Panc1 (cell line): Measurements from ENCODE around the gene FKBP1A. TPM values are rescaled to one million over a fixed set of nuclear protein-coding genes. Genes with fewer than 3 reads are reported as not detected.

Experiments
- ATAC-seq: fragments of 200-7000 bp; cut with Tn5 transposase; 2 replicates; pipeline ENCODE4 v1.9.1; 2020; ENCODE audit warnings: mild to moderate bottlenecking, moderate library complexity
- BruUV-seq: library from RNA; stranded (reverse); fragments of 400-500 nt; replicated peaks from 2 replicates; lab custom pipeline; 2021; lab: Mats Ljungman, UMichigan
- CTCF ChIA-PET: fragments of 300-600 bp; sonication (Branson Sonifier 250); formaldehyde crosslinking; loops from one replicate; lab custom pipeline; 2022; ENCODE audit warnings: antibody characterized with exemption; lab: Charles Lee
- POLR2A ChIA-PET: fragments of 300-600 bp; sonication (Branson Sonifier 250); formaldehyde crosslinking; loops from one replicate; lab custom pipeline; 2022; ENCODE audit warnings: antibody characterized with exemption; lab: Charles Lee
- DNase-seq: peaks from one replicate; pipeline ENCODE4 v3.0.0-alpha.2; 2010; ENCODE audit warnings: low read depth, low spot score
- H3K27ac ChIP-seq: 2 replicates; pipeline ENCODE4 v1.5.1; 2011; ENCODE audit warnings: mild to moderate bottlenecking, low read length, inconsistent platforms
- H3K27me3 ChIP-seq: fragments of 200-500 bp; sonication (Bioruptor generic); 2 replicates; pipeline ENCODE4 v1.6.0; 2014; ENCODE audit warnings: low read length, inconsistent platforms; ENCODE audit not compliant: control insufficient read depth, insufficient read depth
- H3K36me3 ChIP-seq: fragments of 200-500 bp; sonication (Bioruptor generic); 2 replicates; pipeline ENCODE4 v1.5.1; 2014; ENCODE audit warnings: inconsistent platforms, mild to moderate bottlenecking, low read length, moderate library complexity; ENCODE audit not compliant: control insufficient read depth, insufficient read depth
- H3K4me1 ChIP-seq: 2 replicates; pipeline ENCODE4 v1.5.1; 2011; ENCODE audit warnings: inconsistent platforms, mild to moderate bottlenecking, low read length, moderate library complexity; ENCODE audit not compliant: control insufficient read depth, insufficient read depth
- H3K4me3 ChIP-seq, 2 experiments: 2 replicates each; pipeline ENCODE4 v1.5.1; 2011 to 2012; ENCODE audit warnings: low read depth in 2 of 2, low read length in 2 of 2, mild to moderate bottlenecking in 2 of 2, inconsistent platforms in 1 of 2, moderate library complexity in 1 of 2
- H3K9me3 ChIP-seq: fragments of 200-500 bp; sonication (Bioruptor generic); 2 replicates; pipeline ENCODE4 v1.5.1; 2014; ENCODE audit warnings: low read depth, mild to moderate bottlenecking, inconsistent platforms, low read length, moderate library complexity; ENCODE audit not compliant: control insufficient read depth, insufficient read depth
- CTCF ChIP-seq: fragments of 450-650 bp; IDR thresholded peaks from 2 replicates; pipeline ENCODE4 v1.5.1; 2017; ENCODE audit warnings: mild to moderate bottlenecking
- POLR2AphosphoS5 ChIP-seq: IDR thresholded peaks from 2 replicates; pipeline ENCODE4 v1.6.1; 2012; ENCODE audit warnings: mild to moderate bottlenecking, low read depth, low read length, moderate library complexity
- SIN3A ChIP-seq: IDR thresholded peaks from 2 replicates; pipeline ENCODE4 v1.6.1; 2012; ENCODE audit warnings: low read depth, mild to moderate bottlenecking, low read length, moderate library complexity, borderline replicate concordance; ENCODE audit not compliant: insufficient read depth
- TCF7L2 ChIP-seq: IDR thresholded peaks from 2 replicates; pipeline ENCODE4 v1.6.1; 2011; ENCODE audit warnings: mild to moderate bottlenecking, low read depth, low read length, inconsistent platforms
- in situ Hi-C: cut with HindIII; loops from 2 replicates; pipeline ENCODE4 v1.10.0; 2016; ENCODE audit warnings: low sequenced_read_pairs, low pct_unique_long_range_greater_than_20kb
- intact Hi-C: fragments of 100-400 bp; cut with micrococcal nuclease; formaldehyde crosslinking; loops from one replicate; pipeline ENCODE4 v1.10.0; 2022; ENCODE audit not compliant: unreplicated experiment
- total RNA-seq: library from RNA; stranded (reverse); gene quantifications from one replicate; pipeline ENCODE4 v1.2.1, GENCODE V29; 2021; ENCODE audit not compliant: unreplicated experiment
- TF ChIP-seq, protein P1 (sequence below), 2 experiments: IDR thresholded peaks; 2 replicates each; pipeline ENCODE4 v1.6.1; 2011 to 2012; ENCODE audit warnings: low read depth in 2 of 2, control low read depth in 1 of 2, low read length in 1 of 2, mild to moderate bottlenecking in 1 of 2, moderate library complexity in 1 of 2; ENCODE audit not compliant: insufficient read depth in 1 of 2

The FKBP1A gene
- total RNA-seq, 1 experiment from 2014 or later: 695 TPM

DNA sequence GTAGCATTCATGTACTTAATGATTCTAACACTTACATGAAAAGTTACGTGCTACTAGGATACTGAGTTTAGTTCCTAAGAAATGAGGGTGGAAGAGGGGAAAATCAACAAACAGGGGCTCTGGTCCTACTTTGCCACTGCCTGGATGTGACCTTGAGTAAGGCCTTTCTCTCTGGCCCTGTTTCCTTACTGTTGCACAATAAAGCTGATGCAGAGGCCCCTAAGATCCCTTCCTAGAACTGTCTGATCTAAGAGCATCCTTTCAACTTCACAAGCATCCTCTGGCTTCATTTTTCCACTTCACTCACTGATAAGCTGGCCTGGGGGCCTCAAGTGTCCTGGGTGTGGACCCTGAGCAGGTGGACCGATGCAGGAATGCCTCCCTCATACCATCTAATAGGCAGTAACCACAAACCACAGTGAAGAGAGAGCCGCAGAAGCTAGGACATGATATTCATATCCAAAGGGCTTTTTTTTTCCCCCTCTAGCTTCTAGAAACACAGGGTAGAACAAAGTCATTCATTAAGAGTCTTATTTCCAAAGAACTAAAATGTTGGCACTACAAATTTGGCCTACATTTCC is 21.6 kb downstream of the FKBP1A start:
- in situ Hi-C loops: no loop called here
- Histone ChIP-seq H3K9me3 (no peaks in the 10 kb centered on the region), H3K4me1 (peaks cover 48% of the 10 kb centered on the region), H3K36me3 (peaks cover 21% of the 10 kb centered on the region), H3K27me3 (no peaks in the 10 kb centered on the region), H3K27ac (no peak overlapping the region), H3K4me3 (no peak overlapping the region)
- no TSS peak for BruUV-seq
- intact Hi-C loops: loop anchor here (10.0 kb wide), 1 partner anchor 64 kb away; no protein-coding TSS in a partner anchor
- DNase-seq (no peak), ATAC-seq (no peak)
- CTCF ChIA-PET: no interaction called here
- POLR2A ChIA-PET: no interaction called here
- TF ChIP-seq CTCF (no peak), SIN3A (no peak), POLR2AphosphoS5 (no peak), TCF7L2 (no peak)
- TF ChIP-seq, protein P1, sequence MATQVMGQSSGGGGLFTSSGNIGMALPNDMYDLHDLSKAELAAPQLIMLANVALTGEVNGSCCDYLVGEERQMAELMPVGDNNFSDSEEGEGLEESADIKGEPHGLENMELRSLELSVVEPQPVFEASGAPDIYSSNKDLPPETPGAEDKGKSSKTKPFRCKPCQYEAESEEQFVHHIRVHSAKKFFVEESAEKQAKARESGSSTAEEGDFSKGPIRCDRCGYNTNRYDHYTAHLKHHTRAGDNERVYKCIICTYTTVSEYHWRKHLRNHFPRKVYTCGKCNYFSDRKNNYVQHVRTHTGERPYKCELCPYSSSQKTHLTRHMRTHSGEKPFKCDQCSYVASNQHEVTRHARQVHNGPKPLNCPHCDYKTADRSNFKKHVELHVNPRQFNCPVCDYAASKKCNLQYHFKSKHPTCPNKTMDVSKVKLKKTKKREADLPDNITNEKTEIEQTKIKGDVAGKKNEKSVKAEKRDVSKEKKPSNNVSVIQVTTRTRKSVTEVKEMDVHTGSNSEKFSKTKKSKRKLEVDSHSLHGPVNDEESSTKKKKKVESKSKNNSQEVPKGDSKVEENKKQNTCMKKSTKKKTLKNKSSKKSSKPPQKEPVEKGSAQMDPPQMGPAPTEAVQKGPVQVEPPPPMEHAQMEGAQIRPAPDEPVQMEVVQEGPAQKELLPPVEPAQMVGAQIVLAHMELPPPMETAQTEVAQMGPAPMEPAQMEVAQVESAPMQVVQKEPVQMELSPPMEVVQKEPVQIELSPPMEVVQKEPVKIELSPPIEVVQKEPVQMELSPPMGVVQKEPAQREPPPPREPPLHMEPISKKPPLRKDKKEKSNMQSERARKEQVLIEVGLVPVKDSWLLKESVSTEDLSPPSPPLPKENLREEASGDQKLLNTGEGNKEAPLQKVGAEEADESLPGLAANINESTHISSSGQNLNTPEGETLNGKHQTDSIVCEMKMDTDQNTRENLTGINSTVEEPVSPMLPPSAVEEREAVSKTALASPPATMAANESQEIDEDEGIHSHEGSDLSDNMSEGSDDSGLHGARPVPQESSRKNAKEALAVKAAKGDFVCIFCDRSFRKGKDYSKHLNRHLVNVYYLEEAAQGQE (IDR thresholded peaks at IDR 0.05; ENCODE audit: insufficient read depth in 1 of 2, low read depth in 2 of 2, low read length in 1 of 2): no peak

GRCh38 chr20:1370548-1371110 is 22.2 kb downstream of the FKBP1A start:
- Histone ChIP-seq H3K9me3 (no peaks in the 10 kb centered on the region), H3K4me3 (no peak overlapping the region), H3K36me3 (peaks cover 21% of the 10 kb centered on the region), H3K4me1 (peaks cover 41% of the 10 kb centered on the region), H3K27ac (peak overlapping the region; percentile 48; the same call in 1 of the 2 replicates), H3K27me3 (no peaks in the 10 kb centered on the region)
- intact Hi-C loops: loop anchor here (10.0 kb wide), 1 partner anchor 64 kb away; no protein-coding TSS in a partner anchor
- POLR2A ChIA-PET: no interaction called here
- no peak for ATAC-seq
- TF ChIP-seq, protein P1 (IDR thresholded peaks at IDR 0.05; ENCODE audit: insufficient read depth in 1 of 2, low read depth in 2 of 2, low read length in 1 of 2): no peak
- TF ChIP-seq TCF7L2 (no peak), POLR2AphosphoS5 (no peak), SIN3A (no peak), CTCF (no peak)
- in situ Hi-C loops: no loop called here
- DNase-seq: no peak
- no TSS peak for BruUV-seq
- CTCF ChIA-PET: no interaction called here
